CD14-positive monocyte (primary cell): ENCODE measurements around the gene SPAG9. TPM values are rescaled to one million over a fixed set of nuclear protein-coding genes. Genes with fewer than 3 reads are reported as not detected.

Experiments
- DNase-seq, 3 donors: peaks; one replicate each; pipeline ENCODE4 v3.0.0-alpha.2; 2011 to 2022
- H2AFZ ChIP-seq: 2 replicates; pipeline ENCODE4 v1.6.0; 2012; ENCODE audit warnings: mild to moderate bottlenecking, low read depth, low read length, inconsistent platforms; ENCODE audit not compliant: insufficient read depth, poor library complexity, severe bottlenecking
- H3K27ac ChIP-seq, 2 donors: 1 replicate in 1 of 2; 2 replicates in 1 of 2; pipeline ENCODE4 v1.5.1; 2012 to 2013; ENCODE audit warnings: low read length in 2 of 2, control low read depth in 1 of 2, inconsistent platforms in 1 of 2, low read depth in 1 of 2, mild to moderate bottlenecking in 1 of 2
- H3K27me3 ChIP-seq, 2 donors: one replicate each; pipeline versions ENCODE4 v1.6.0 to v1.6.1; 2011 to 2013; ENCODE audit warnings: low read length in 2 of 2; ENCODE audit not compliant: control insufficient read depth in 2 of 2, insufficient read depth in 2 of 2
- H3K36me3 ChIP-seq, 2 donors: replicated peaks in 1 of 2; 1 replicate in 1 of 2; 2 replicates in 1 of 2; pipeline versions ENCODE4 v1.5.1 to v1.6.1; 2012 to 2013; ENCODE audit warnings: low read length in 2 of 2, control low read depth in 1 of 2, inconsistent platforms in 1 of 2, mild to moderate bottlenecking in 1 of 2; ENCODE audit not compliant: insufficient read depth in 2 of 2, control insufficient read depth in 1 of 2
- H3K4me1 ChIP-seq, 2 donors: 1 replicate in 1 of 2; 2 replicates in 1 of 2; pipeline versions ENCODE4 v1.5.1 to v1.6.1; 2012 to 2013; ENCODE audit warnings: low read length in 2 of 2, control low read depth in 1 of 2, inconsistent platforms in 1 of 2, mild to moderate bottlenecking in 1 of 2, moderate library complexity in 1 of 2; ENCODE audit not compliant: insufficient read depth in 2 of 2, control insufficient read depth in 1 of 2
- H3K4me2 ChIP-seq: replicated peaks from 2 replicates; pipeline ENCODE3; 2012; ENCODE audit warnings: low read length, moderate library complexity, mild to moderate bottlenecking; ENCODE audit not compliant: poor library complexity, severe bottlenecking; ENCODE audit errors: extremely low read depth
- H3K4me3 ChIP-seq, 3 experiments: fragments of 200-600 bp in 1 of 3; sonication (generic) in 1 of 3; replicated peaks in 1 of 3; 1 replicate in 2 of 3; 2 replicates in 1 of 3; pipeline ENCODE4 v1.5.1; 2011 to 2013; ENCODE audit warnings: low read length in 3 of 3, mild to moderate bottlenecking in 3 of 3, control low read depth in 2 of 3, low read depth in 2 of 3, inconsistent platforms in 1 of 3, moderate library complexity in 1 of 3
- H3K79me2 ChIP-seq: 2 replicates; pipeline ENCODE4 v1.6.0; 2012; ENCODE audit warnings: mild to moderate bottlenecking, control low read depth, inconsistent platforms, low read length, moderate library complexity; ENCODE audit not compliant: insufficient read depth
- H3K9ac ChIP-seq: 2 replicates; pipeline ENCODE4 v1.6.0; 2017; ENCODE audit warnings: low read length, mild to moderate bottlenecking; ENCODE audit not compliant: insufficient read depth, poor library complexity, severe bottlenecking
- H3K9me3 ChIP-seq, 2 donors: replicated peaks in 1 of 2; 1 replicate in 1 of 2; 2 replicates in 1 of 2; pipeline versions ENCODE4 v1.5.1 to v1.6.1; 2012 to 2013; ENCODE audit warnings: low read length in 2 of 2, control low read depth in 1 of 2; ENCODE audit not compliant: control insufficient read depth in 1 of 2, insufficient read depth in 1 of 2
- H4K20me1 ChIP-seq: 2 replicates; pipeline ENCODE4 v1.6.0; 2012; ENCODE audit warnings: mild to moderate bottlenecking, low read length, control low read depth, moderate library complexity; ENCODE audit not compliant: insufficient read depth
- H3K27ac Mint-ChIP-seq, 7 donors: one replicate each; pipeline ENCODE4 v1.8.0; 2020; ENCODE audit warnings: mild to moderate bottlenecking in 7 of 7, mixed read lengths in 7 of 7, moderate library complexity in 6 of 7, inconsistent platforms in 2 of 7
- H3K27me3 Mint-ChIP-seq, 3 donors: one replicate each; pipeline ENCODE4 v1.8.0; 2021 to 2022; ENCODE audit warnings: low read depth in 3 of 3, mild to moderate bottlenecking in 3 of 3, mixed read lengths in 3 of 3, moderate library complexity in 3 of 3, inconsistent platforms in 1 of 3
- H3K36me3 Mint-ChIP-seq, 2 donors: one replicate each; pipeline ENCODE4 v1.8.0; 2020; ENCODE audit warnings: mixed read lengths in 2 of 2, inconsistent platforms in 1 of 2, mild to moderate bottlenecking in 1 of 2
- H3K4me1 Mint-ChIP-seq: one replicate; pipeline ENCODE4 v1.8.0; 2020; ENCODE audit warnings: mild to moderate bottlenecking, mixed read lengths
- H3K4me3 Mint-ChIP-seq, 2 donors: one replicate each; pipeline ENCODE4 v1.8.0; 2020; ENCODE audit warnings: mild to moderate bottlenecking in 2 of 2, mixed read lengths in 2 of 2, moderate library complexity in 1 of 2
- H3K9me3 Mint-ChIP-seq, 7 donors: one replicate each; pipeline ENCODE4 v1.8.0; 2020 to 2022; ENCODE audit warnings: mixed read lengths in 7 of 7, mild to moderate bottlenecking in 6 of 7, moderate library complexity in 6 of 7, inconsistent platforms in 2 of 7
- WGBS: methylation state at CpG from one replicate; pipeline ENCODE4 v1.1.5; 2013; ENCODE audit warnings: missing lambda C conversion rate; ENCODE audit not compliant: insufficient coverage; 5-methylcytosine and 5-hydroxymethylcytosine counted together
- intact Hi-C, 2 donors: fragments of 100-400 bp; cut with micrococcal nuclease; formaldehyde crosslinking; loops; one replicate each; pipeline versions ENCODE4 v1.15.0 to v1.15.1; 2023
- polyA plus RNA-seq, 3 donors: library from polyadenylated mRNA; depleted of rRNA in 1 of 3; unstranded in 2 of 3; stranded (reverse) in 1 of 3; fragments of 300-500 nt in 2 of 3; fragments of >200 nt in 1 of 3; fragmentation: Illumina TruSeq in 2 of 3; gene quantifications; 1 replicate in 2 of 3; 2 replicates in 1 of 3; pipeline ENCODE4 v1.2.3, GENCODE V29; 2012 to 2021
- TF ChIP-seq, protein P1 (sequence below): fragments of 200-600 bp; IDR thresholded peaks from one replicate; pipeline ENCODE4 v1.8.0; 2022; ENCODE audit warnings: antibody characterized with exemption, mild to moderate bottlenecking

SPAG9 gene
- polyA plus RNA-seq, 3 donors = 4.9 to 33.1 (median 8.5) TPM

DNA sequence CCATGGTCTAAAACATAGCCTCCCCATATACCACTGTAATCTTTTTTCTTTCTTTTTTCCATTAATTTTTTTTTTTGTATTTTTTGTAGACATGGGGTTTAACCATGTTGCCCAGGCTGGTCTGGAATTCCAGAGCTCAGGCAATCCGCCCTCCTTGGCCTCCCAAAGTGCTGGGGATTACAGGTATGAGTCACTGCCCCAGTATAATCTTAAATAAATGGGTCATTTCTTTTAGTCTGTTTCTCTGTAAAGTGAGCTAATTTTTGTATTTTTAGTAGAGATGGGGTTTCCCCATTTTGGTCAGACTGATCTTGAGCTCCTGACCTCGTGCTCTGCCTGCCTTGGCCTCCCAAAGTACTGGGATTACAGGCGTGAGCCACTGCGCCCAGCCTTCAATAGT, 27.0 kb upstream of the SPAG9 start:
- Histone ChIP-seq H3K36me3 (no peaks in the 10 kb centered on the region), H4K20me1 (no peaks in the 10 kb centered on the region), H3K79me2 (no peaks in the 10 kb centered on the region), H2AFZ (no peak overlapping the region), H3K4me3 (no peak overlapping the region), H3K4me1 (peaks cover 4% of the 10 kb centered on the region in 2 donors), H3K27me3 (no peaks in the 10 kb centered on the region), H3K9me3 (no peaks in the 10 kb centered on the region), H3K27ac (no peak overlapping the region), H3K9ac (no peak overlapping the region), H3K4me2 (no peak overlapping the region)
- TF ChIP-seq, protein P1, sequence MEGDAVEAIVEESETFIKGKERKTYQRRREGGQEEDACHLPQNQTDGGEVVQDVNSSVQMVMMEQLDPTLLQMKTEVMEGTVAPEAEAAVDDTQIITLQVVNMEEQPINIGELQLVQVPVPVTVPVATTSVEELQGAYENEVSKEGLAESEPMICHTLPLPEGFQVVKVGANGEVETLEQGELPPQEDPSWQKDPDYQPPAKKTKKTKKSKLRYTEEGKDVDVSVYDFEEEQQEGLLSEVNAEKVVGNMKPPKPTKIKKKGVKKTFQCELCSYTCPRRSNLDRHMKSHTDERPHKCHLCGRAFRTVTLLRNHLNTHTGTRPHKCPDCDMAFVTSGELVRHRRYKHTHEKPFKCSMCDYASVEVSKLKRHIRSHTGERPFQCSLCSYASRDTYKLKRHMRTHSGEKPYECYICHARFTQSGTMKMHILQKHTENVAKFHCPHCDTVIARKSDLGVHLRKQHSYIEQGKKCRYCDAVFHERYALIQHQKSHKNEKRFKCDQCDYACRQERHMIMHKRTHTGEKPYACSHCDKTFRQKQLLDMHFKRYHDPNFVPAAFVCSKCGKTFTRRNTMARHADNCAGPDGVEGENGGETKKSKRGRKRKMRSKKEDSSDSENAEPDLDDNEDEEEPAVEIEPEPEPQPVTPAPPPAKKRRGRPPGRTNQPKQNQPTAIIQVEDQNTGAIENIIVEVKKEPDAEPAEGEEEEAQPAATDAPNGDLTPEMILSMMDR = no peak
- no peaks in the 10 kb centered on the region for H3K9me3 Mint-ChIP-seq
- peaks cover 0 to 4% (median 3%) of the 10 kb centered on the region in 3 donors for H3K27me3 Mint-ChIP-seq
- peaks cover 1% of the 10 kb centered on the region for H3K4me1 Mint-ChIP-seq
- no peak overlapping the region for H3K4me3 Mint-ChIP-seq
- no CpG with 5 or more reads among the region's 4 CpGs for WGBS
- peak overlapping the region in 1 of 7 donors; percentile 37 for H3K27ac Mint-ChIP-seq
- intact Hi-C loops = no loop called here
- no peak for DNase-seq
- no peaks in the 10 kb centered on the region for H3K36me3 Mint-ChIP-seq

DNA sequence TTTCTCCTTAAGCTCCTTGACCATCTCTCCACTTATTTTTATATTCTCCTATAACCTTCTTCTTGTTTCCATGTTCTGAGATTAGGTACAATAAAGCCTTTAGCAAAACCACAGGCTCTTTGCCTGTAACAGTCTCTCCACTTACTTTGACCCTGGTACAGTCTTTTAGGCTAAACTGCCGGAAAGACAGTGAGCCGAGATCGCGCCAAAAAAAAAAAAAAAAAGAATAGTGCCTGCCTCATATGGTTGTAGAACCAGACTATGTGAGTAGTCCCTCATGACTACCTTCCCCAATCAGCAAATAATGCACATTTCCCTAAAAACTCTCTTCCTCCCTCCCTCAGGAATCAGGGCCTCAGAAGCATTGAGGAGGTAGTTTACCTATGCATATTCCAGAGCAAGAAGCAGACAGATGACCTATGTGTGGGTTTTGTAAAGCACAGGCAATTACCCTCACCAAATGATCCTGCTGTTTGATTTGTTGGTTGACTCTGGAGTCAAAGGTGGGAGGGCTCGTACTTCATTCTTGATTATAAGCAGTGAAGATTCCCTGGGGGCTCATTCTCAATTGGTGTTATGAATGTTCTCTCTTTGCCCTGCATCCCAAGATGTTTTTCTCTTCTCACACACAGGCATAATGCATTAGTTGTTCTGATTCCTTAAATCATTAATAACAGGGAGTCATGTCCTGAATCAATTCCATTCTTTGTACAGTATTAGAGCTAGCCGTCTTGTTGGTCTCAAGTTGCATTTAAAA, 23.8 kb upstream of the SPAG9 start:
- H3K4me3 Mint-ChIP-seq = no peak overlapping the region
- H3K4me1 Mint-ChIP-seq = peaks cover 1% of the 10 kb centered on the region
- H3K27me3 Mint-ChIP-seq = peaks cover 0 to 4% (median 3%) of the 10 kb centered on the region in 3 donors
- H3K27ac ChIP-seq = no peak overlapping the region
- no peak overlapping the region for H3K4me3 ChIP-seq
- intact Hi-C loops = loop anchor here in 1 of 2 donors (5.0 kb wide), 1 partner anchor 42 kb away; no protein-coding TSS in a partner anchor
- no peaks in the 10 kb centered on the region for H3K4me1 ChIP-seq
- no peaks in the 10 kb centered on the region for H3K36me3 Mint-ChIP-seq
- no peaks in the 10 kb centered on the region for H3K27me3 ChIP-seq
- no peak overlapping the region for H3K27ac Mint-ChIP-seq
- no peaks in the 10 kb centered on the region for H3K79me2 ChIP-seq
- H3K4me2 ChIP-seq = no peak overlapping the region
- 100% methylated on average over 1 of the region's 6 CpGs for WGBS
- TF ChIP-seq, protein P1 = no peak
- no peak overlapping the region for H3K9ac ChIP-seq
- no peak overlapping the region for H2AFZ ChIP-seq
- no peaks in the 10 kb centered on the region for H4K20me1 ChIP-seq
- no peaks in the 10 kb centered on the region for H3K36me3 ChIP-seq
- H3K9me3 ChIP-seq = no peaks in the 10 kb centered on the region
- no peak for DNase-seq
- H3K9me3 Mint-ChIP-seq = no peaks in the 10 kb centered on the region
